Measurements from ENCODE around the gene ELP2. TPM values are rescaled to one million over a fixed set of nuclear protein-coding genes. Genes with fewer than 3 reads are reported as not detected.

Gene ELP2
- total RNA-seq, 1 experiment from 2014 or later, result 54.2 TPM

DNA sequence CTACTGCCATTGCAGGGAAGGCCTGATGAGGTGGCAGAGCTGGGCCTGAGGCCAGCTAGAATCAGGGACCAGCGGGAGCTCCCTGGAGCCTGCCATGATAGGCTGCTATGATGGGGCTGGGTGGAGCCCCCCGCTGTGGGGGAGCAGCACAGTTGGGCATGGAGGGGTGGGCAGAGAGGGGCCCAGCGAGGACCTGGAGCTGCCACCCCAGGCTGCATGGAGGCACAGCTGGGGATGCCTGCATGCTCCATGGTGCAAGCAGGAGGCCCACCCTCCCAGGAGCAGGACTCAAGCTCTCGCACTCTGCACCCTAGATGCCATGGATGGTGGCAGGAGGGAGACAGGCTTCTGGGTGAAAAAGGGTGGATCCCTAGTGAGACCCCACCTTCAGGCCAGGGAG is 44.5 kb upstream of the ELP2 start:
- intact Hi-C loops (cut with micrococcal nuclease; ENCODE audit: unreplicated experiment), result no loop called here
- no peak overlapping the region for H2AFZ ChIP-seq
- H3K27me3 ChIP-seq (ENCODE audit: insufficient read depth, low read depth), result no peaks in the 10 kb centered on the region
- H3F3A ChIP-seq (ENCODE audit: insufficient read depth, low read depth), result no peaks in the 10 kb centered on the region
- no peaks in the 10 kb centered on the region for H3K79me2 ChIP-seq (ENCODE audit: low read depth)
- H3K4me3 ChIP-seq, result no peak overlapping the region
- CTCF ChIA-PET, result no interaction called here
- no peaks in the 10 kb centered on the region for H3K36me3 ChIP-seq (ENCODE audit: low read depth)
- no peaks in the 10 kb centered on the region for H3K9me3 ChIP-seq (ENCODE audit: insufficient read depth, low read depth)
- DNase-seq, result no peak
- no peak overlapping the region for H3K27ac ChIP-seq
- no peak overlapping the region for H3K4me2 ChIP-seq
- POLR2A ChIA-PET (ENCODE audit: unreplicated experiment), result no interaction called here
- no peaks in the 10 kb centered on the region for H4K20me1 ChIP-seq (ENCODE audit: insufficient read depth)
- no TSS peak for BruUV-seq (replicated peaks)
- TF ChIP-seq, protein P1, sequence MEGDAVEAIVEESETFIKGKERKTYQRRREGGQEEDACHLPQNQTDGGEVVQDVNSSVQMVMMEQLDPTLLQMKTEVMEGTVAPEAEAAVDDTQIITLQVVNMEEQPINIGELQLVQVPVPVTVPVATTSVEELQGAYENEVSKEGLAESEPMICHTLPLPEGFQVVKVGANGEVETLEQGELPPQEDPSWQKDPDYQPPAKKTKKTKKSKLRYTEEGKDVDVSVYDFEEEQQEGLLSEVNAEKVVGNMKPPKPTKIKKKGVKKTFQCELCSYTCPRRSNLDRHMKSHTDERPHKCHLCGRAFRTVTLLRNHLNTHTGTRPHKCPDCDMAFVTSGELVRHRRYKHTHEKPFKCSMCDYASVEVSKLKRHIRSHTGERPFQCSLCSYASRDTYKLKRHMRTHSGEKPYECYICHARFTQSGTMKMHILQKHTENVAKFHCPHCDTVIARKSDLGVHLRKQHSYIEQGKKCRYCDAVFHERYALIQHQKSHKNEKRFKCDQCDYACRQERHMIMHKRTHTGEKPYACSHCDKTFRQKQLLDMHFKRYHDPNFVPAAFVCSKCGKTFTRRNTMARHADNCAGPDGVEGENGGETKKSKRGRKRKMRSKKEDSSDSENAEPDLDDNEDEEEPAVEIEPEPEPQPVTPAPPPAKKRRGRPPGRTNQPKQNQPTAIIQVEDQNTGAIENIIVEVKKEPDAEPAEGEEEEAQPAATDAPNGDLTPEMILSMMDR (conservative IDR thresholded peaks at IDR 0.05), result no peak
- TF ChIP-seq EZH2 (IDR thresholded peaks at IDR 0.05; ENCODE audit: low read depth), result no peak
- H3K4me1 ChIP-seq (replicated peaks; ENCODE audit: insufficient read depth), result no peaks in the 10 kb centered on the region
- H3K9me2 ChIP-seq (ENCODE audit: insufficient read depth), result no peaks in the 10 kb centered on the region

DNA sequence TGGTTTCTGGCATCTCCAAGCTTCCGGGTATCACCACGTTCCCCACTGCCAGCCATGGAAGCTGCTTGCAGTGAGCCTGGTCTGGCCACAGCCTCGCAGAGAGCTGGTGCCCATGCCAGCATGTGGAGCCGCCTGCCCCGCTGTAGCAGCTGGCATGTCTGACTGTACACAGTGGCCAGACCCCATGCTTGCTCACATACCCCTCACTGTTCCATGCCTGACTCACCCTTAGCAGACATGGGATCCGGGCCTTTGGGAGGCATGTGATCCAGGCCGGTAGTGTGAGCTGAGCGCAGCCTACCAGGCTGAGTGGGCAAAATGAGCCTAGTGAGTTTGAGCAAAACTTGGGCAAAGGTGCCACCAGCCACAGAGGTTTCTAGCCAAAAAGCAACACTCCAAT is 43.5 kb upstream of the ELP2 start:
- Histone ChIP-seq H3K27ac (no peak overlapping the region), H3K27me3 (ENCODE audit: insufficient read depth, low read depth) (no peaks in the 10 kb centered on the region), H3K4me2 (no peak overlapping the region), H3K9me3 (ENCODE audit: insufficient read depth, low read depth) (no peaks in the 10 kb centered on the region), H3F3A (ENCODE audit: insufficient read depth, low read depth) (no peaks in the 10 kb centered on the region), H3K36me3 (ENCODE audit: low read depth) (no peaks in the 10 kb centered on the region), H4K20me1 (ENCODE audit: insufficient read depth) (no peaks in the 10 kb centered on the region), H3K79me2 (ENCODE audit: low read depth) (no peaks in the 10 kb centered on the region), H3K9me2 (ENCODE audit: insufficient read depth) (no peaks in the 10 kb centered on the region), H3K4me3 (no peak overlapping the region), H2AFZ (no peak overlapping the region), H3K4me1 (replicated peaks; ENCODE audit: insufficient read depth) (no peaks in the 10 kb centered on the region)
- DNase-seq, result no peak
- intact Hi-C loops (cut with micrococcal nuclease; ENCODE audit: unreplicated experiment), result no loop called here
- no peak for TF ChIP-seq EZH2 (IDR thresholded peaks at IDR 0.05; ENCODE audit: low read depth)
- TF ChIP-seq, protein P1 (conservative IDR thresholded peaks at IDR 0.05), result no peak
- ChIA-PET POLR2A (ENCODE audit: unreplicated experiment) (no interaction called here), CTCF (no interaction called here)
- no TSS peak for BruUV-seq (replicated peaks)

DNA sequence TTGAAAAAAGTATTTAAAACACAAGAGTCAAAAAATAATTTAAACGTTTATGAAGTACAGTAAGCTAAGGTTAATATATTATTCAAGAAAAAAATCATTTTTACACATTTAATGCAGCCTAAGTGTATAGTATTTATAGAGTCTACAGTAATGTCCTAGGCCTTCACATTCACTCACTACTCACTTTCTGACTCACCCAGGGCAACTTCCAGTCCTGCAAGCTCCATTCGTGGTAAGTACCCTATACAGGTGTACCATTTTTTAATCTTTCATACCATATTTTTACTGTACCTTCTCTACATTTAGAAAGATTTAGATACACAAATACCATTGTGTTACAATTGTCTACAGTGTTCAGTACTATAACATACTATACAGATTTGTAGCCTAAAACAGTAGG is 41.4 kb upstream of the ELP2 start:
- TF ChIP-seq EZH2 (IDR thresholded peaks at IDR 0.05; ENCODE audit: low read depth), result no peak
- TF ChIP-seq, protein P1 (conservative IDR thresholded peaks at IDR 0.05), result no peak
- Histone ChIP-seq H3K79me2 (ENCODE audit: low read depth) (no peaks in the 10 kb centered on the region), H3K9me3 (ENCODE audit: insufficient read depth, low read depth) (no peaks in the 10 kb centered on the region), H4K20me1 (ENCODE audit: insufficient read depth) (no peaks in the 10 kb centered on the region), H3K4me1 (replicated peaks; ENCODE audit: insufficient read depth) (no peaks in the 10 kb centered on the region), H3K27me3 (ENCODE audit: insufficient read depth, low read depth) (no peaks in the 10 kb centered on the region), H3K4me2 (no peak overlapping the region), H3F3A (ENCODE audit: insufficient read depth, low read depth) (no peaks in the 10 kb centered on the region), H3K9me2 (ENCODE audit: insufficient read depth) (no peaks in the 10 kb centered on the region), H3K36me3 (ENCODE audit: low read depth) (no peaks in the 10 kb centered on the region), H2AFZ (no peak overlapping the region), H3K27ac (no peak overlapping the region), H3K4me3 (no peak overlapping the region)
- no TSS peak for BruUV-seq (replicated peaks)
- intact Hi-C loops (cut with micrococcal nuclease; ENCODE audit: unreplicated experiment), result no loop called here
- POLR2A ChIA-PET (ENCODE audit: unreplicated experiment), result no interaction called here
- CTCF ChIA-PET, result no interaction called here
- DNase-seq, result no peak
